IMR-90 (cell line): Measurements from ENCODE around the gene KRT82. TPM values are rescaled to one million over a fixed set of nuclear protein-coding genes. Genes with fewer than 3 reads are reported as not detected.

Experiments
- ATAC-seq: fragments of 200-7000 bp; cut with Tn5 transposase; 2 replicates; pipeline ENCODE4 v1.9.1; 2020; ENCODE audit warnings: low read depth, mild to moderate bottlenecking, moderate library complexity
- BruUV-seq: library from RNA; stranded (reverse); fragments of 400-500 nt; replicated peaks from 2 replicates; lab custom pipeline; 2021; lab: Mats Ljungman, UMichigan
- CTCF ChIA-PET: fragments of 300-600 bp; formaldehyde crosslinking; extraction: SDS; loops from one replicate; lab custom pipeline; 2021; ENCODE audit warnings: antibody characterized with exemption; lab: Yijun Ruan, JAX
- POLR2A ChIA-PET: fragments of 300-600 bp; sonication (Branson Sonifier 250); formaldehyde crosslinking; loops from one replicate; lab custom pipeline; 2022; ENCODE audit warnings: antibody characterized with exemption; ENCODE audit not compliant: unreplicated experiment; lab: Charles Lee
- DNase-seq: peaks from one replicate; pipeline ENCODE4 v3.0.0; 2013
- H2AFZ ChIP-seq: replicated peaks from 2 replicates; pipeline ENCODE3; 2013; ENCODE audit warnings: low read length, mild to moderate bottlenecking; ENCODE audit not compliant: poor library complexity
- H2AK5ac ChIP-seq: 2 replicates; pipeline ENCODE4 v1.6.1; 2013; ENCODE audit warnings: low read depth, low read length, inconsistent platforms
- H2AK9ac ChIP-seq: replicated peaks from 2 replicates; pipeline ENCODE3; 2013; ENCODE audit warnings: mild to moderate bottlenecking, low read depth, low read length, moderate library complexity; ENCODE audit not compliant: poor library complexity
- H2BK120ac ChIP-seq: 2 replicates; pipeline ENCODE4 v1.6.1; 2013; ENCODE audit warnings: low read depth, low read length, inconsistent platforms
- H2BK15ac ChIP-seq: 3 replicates; pipeline ENCODE4 v1.6.1; 2013; ENCODE audit warnings: low read depth, low read length, inconsistent platforms
- H2BK20ac ChIP-seq: 2 replicates; pipeline ENCODE4 v1.6.1; 2013; ENCODE audit warnings: low read depth, mild to moderate bottlenecking, inconsistent platforms, low read length, moderate library complexity
- H2BK5ac ChIP-seq: 2 replicates; pipeline ENCODE4 v1.6.1; 2013; ENCODE audit warnings: mild to moderate bottlenecking, low read depth, low read length, inconsistent platforms; ENCODE audit not compliant: poor library complexity, severe bottlenecking
- H3K14ac ChIP-seq: replicated peaks from 2 replicates; pipeline ENCODE4 v1.6.1; 2013; ENCODE audit warnings: low read depth, low read length, inconsistent platforms
- H3K18ac ChIP-seq: 2 replicates; pipeline ENCODE4 v1.6.1; 2013; ENCODE audit warnings: low read depth, low read length, control low read depth
- H3K23ac ChIP-seq: 2 replicates; pipeline ENCODE4 v1.6.1; 2013; ENCODE audit warnings: low read depth, low read length, inconsistent platforms
- H3K27ac ChIP-seq: 2 replicates; pipeline ENCODE4 v1.5.1; 2013; ENCODE audit warnings: mild to moderate bottlenecking, control low read depth, low read length; ENCODE audit not compliant: insufficient read depth
- H3K27me3 ChIP-seq: 2 replicates; pipeline ENCODE4 v1.6.1; 2013; ENCODE audit warnings: low read length; ENCODE audit not compliant: control insufficient read depth, insufficient read depth
- H3K36me3 ChIP-seq: 2 replicates; pipeline ENCODE4 v1.6.1; 2013; ENCODE audit warnings: low read length, mixed read lengths; ENCODE audit not compliant: control insufficient read depth, insufficient read depth
- H3K4ac ChIP-seq: 2 replicates; pipeline ENCODE4 v1.6.1; 2013; ENCODE audit warnings: low read depth, low read length, inconsistent platforms
- H3K4me1 ChIP-seq: 2 replicates; pipeline ENCODE4 v1.6.1; 2013; ENCODE audit warnings: low read length, mixed read lengths; ENCODE audit not compliant: control insufficient read depth, insufficient read depth
- H3K4me2 ChIP-seq: 2 replicates; pipeline ENCODE4 v1.6.1; 2013; ENCODE audit warnings: low read depth, mild to moderate bottlenecking, control low read depth, low read length, moderate library complexity
- H3K4me3 ChIP-seq: 2 replicates; pipeline ENCODE4 v1.5.1; 2013; ENCODE audit warnings: low read depth, mild to moderate bottlenecking, control low read depth, low read length, moderate library complexity; ENCODE audit not compliant: insufficient read depth
- H3K56ac ChIP-seq: 2 replicates; pipeline ENCODE4 v1.6.1; 2013; ENCODE audit warnings: low read length, inconsistent platforms; ENCODE audit not compliant: insufficient read depth; ENCODE audit errors: extremely low read depth
- H3K79me1 ChIP-seq, 2 experiments: 2 replicates each; pipeline ENCODE4 v1.6.1; 2013; ENCODE audit warnings: low read length in 2 of 2, inconsistent platforms in 1 of 2, low read depth in 1 of 2
- H3K9ac ChIP-seq: 2 replicates; pipeline ENCODE4 v1.6.1; 2013; ENCODE audit warnings: low read depth, low read length, control low read depth
- H3K9me1 ChIP-seq: 2 replicates; pipeline ENCODE4 v1.6.1; 2013; ENCODE audit warnings: low read length, inconsistent platforms; ENCODE audit not compliant: insufficient read depth
- H3K9me3 ChIP-seq: 2 replicates; pipeline ENCODE4 v1.6.1; 2013; ENCODE audit warnings: low read length; ENCODE audit not compliant: control insufficient read depth, insufficient read depth
- H4K20me1 ChIP-seq: 2 replicates; pipeline ENCODE4 v1.6.1; 2013; ENCODE audit warnings: low read length, inconsistent platforms; ENCODE audit not compliant: insufficient read depth
- H4K5ac ChIP-seq: 2 replicates; pipeline ENCODE4 v1.6.1; 2013; ENCODE audit warnings: mild to moderate bottlenecking, low read depth, low read length, control low read depth
- H4K8ac ChIP-seq, 2 experiments: 2 replicates each; pipeline ENCODE4 v1.6.1; 2013; ENCODE audit warnings: low read depth in 2 of 2, low read length in 2 of 2, control low read depth in 1 of 2, inconsistent platforms in 1 of 2
- H4K91ac ChIP-seq: 2 replicates; pipeline ENCODE4 v1.6.1; 2013; ENCODE audit warnings: low read depth, low read length, inconsistent platforms; ENCODE audit not compliant: insufficient read depth
- BHLHE40 ChIP-seq: fragments of 150-350 bp; IDR thresholded peaks from 2 replicates; pipeline ENCODE4 v1.6.1; 2016; ENCODE audit warnings: mild to moderate bottlenecking, low read depth, low read length
- CHD1 ChIP-seq: IDR thresholded peaks from 2 replicates; pipeline ENCODE4 v1.6.1; 2012; ENCODE audit warnings: low read depth, low read length, improper control_type of control experiment
- FOS ChIP-seq: fragments of 150-350 bp; IDR thresholded peaks from 2 replicates; pipeline ENCODE4 v1.6.1; 2016; ENCODE audit warnings: low read depth, low read length
- MAFK ChIP-seq: IDR thresholded peaks from 2 replicates; pipeline ENCODE4 v1.6.1; 2012; ENCODE audit warnings: low read depth, low read length, improper control_type of control experiment
- MXI1 ChIP-seq: IDR thresholded peaks from 2 replicates; pipeline ENCODE4 v1.6.1; 2012; ENCODE audit warnings: low read depth, mild to moderate bottlenecking, low read length, moderate library complexity, borderline replicate concordance
- RAD21 ChIP-seq: IDR thresholded peaks from 2 replicates; pipeline ENCODE4 v1.6.1; 2012; ENCODE audit warnings: low read length, improper control_type of control experiment
- RFX5 ChIP-seq: IDR thresholded peaks from 2 replicates; pipeline ENCODE4 v1.8.0; 2012; ENCODE audit warnings: low read depth, mild to moderate bottlenecking, low read length, moderate library complexity
- SMC3 ChIP-seq: fragments of 150-350 bp; IDR thresholded peaks from 2 replicates; pipeline ENCODE4 v1.6.1; 2016; ENCODE audit warnings: low read depth, mild to moderate bottlenecking, antibody characterized with exemption, low read length, moderate library complexity
- WGBS, 2 experiments: methylation state at CpG; one replicate each; pipeline versions ENCODE4 v1.1.5 to v1.1.7; 2013; ENCODE audit warnings: missing lambda C conversion rate in 2 of 2; ENCODE audit not compliant: insufficient read length in 1 of 2; ENCODE audit errors: extremely low coverage in 2 of 2; 5-methylcytosine and 5-hydroxymethylcytosine counted together
- dilution Hi-C: fragments of 300-500 bp; cut with HindIII; formaldehyde crosslinking; loops from one replicate; pipeline ENCODE4 v1.14.3; 2018; ENCODE audit warnings: low sequenced_read_pairs; ENCODE audit not compliant: unreplicated experiment
- in situ Hi-C: fragments of 300-500 bp; cut with MboI; formaldehyde crosslinking; loops from 3 replicates; pipeline ENCODE4 v1.14.3; 2019; ENCODE audit warnings: low sequenced_read_pairs, inconsistent platforms, mixed read lengths
- intact Hi-C: fragments of 100-400 bp; cut with micrococcal nuclease; formaldehyde crosslinking; loops from 2 replicates; pipeline ENCODE4 v1.10.0; 2022
- polyA plus RNA-seq, 3 experiments: library from polyadenylated mRNA; depleted of rRNA; stranded (reverse); fragments of >200 nt; gene quantifications; 2 replicates each; pipeline ENCODE4 v1.2.3, GENCODE V29; 2012; ENCODE audit warnings: low replicate concordance in 1 of 3
- total RNA-seq: library from RNA; depleted of rRNA; stranded (reverse); fragments of >200 nt; gene quantifications from 2 replicates; pipeline ENCODE4 v1.2.3, GENCODE V29; 2012
- TF ChIP-seq, protein P1 (sequence below): fragments of 150-350 bp; IDR thresholded peaks from 2 replicates; pipeline ENCODE4 v1.6.1; 2016; ENCODE audit warnings: low read depth, mild to moderate bottlenecking, low read length, moderate library complexity, borderline replicate concordance

Gene KRT82
- total and polyA plus RNA-seq, 2 of the 4 experiments (the other 2 are of a cell fraction) = not detected

DNA sequence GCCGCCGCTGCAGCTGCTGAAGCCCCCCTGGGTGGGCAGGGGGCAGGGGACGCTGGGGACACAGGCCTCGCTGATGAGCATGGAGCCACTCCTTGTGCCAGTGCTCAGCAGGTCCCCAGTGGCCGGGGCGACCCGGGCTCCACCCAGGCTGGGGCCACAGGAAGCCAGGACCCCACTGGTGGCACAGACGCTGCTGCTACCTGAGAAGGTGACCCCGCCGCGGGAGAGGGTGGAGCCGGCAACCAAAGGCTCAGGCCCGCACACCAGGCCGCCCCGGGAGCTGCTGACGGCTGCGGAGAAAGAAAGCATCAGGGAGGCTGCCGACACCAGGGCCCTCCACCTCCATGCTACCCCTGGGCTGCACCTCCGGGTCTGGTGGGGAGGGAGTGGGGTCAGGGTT is 28.0 kb downstream of the KRT82 start:
- ChIA-PET POLR2A (no interaction called here), CTCF (no interaction called here)
- no peak overlapping the region for H3K4me2 ChIP-seq
- H2BK5ac ChIP-seq = no peak overlapping the region
- no peak overlapping the region for H3K27ac ChIP-seq
- H3K23ac ChIP-seq = no peak overlapping the region
- 48% methylated on average over 4 of the region's 19 CpGs; no CpG with 5 or more reads in 1 of the 2 experiments for WGBS, 2 experiments
- no peak overlapping the region for H4K91ac ChIP-seq
- H3K4me3 ChIP-seq = no peak overlapping the region
- no peak for ATAC-seq
- no TSS peak for BruUV-seq
- H2AFZ ChIP-seq = no peak overlapping the region
- H2AK9ac ChIP-seq = no peak overlapping the region
- no peak overlapping the region for H2BK120ac ChIP-seq
- dilution Hi-C loops (no loop called here), intact Hi-C loops (no loop called here), in situ Hi-C loops (loop anchor here (10.0 kb wide), 1 partner anchor 607 kb away; no protein-coding TSS in a partner anchor)
- no peak overlapping the region for H4K8ac ChIP-seq
- H3K18ac ChIP-seq = no peak overlapping the region
- no peak overlapping the region for H2BK15ac ChIP-seq
- no peak overlapping the region for H3K9ac ChIP-seq
- H4K20me1 ChIP-seq = no peaks in the 10 kb centered on the region
- no peak overlapping the region for H3K14ac ChIP-seq
- H2AK5ac ChIP-seq = no peak overlapping the region
- H4K5ac ChIP-seq = no peak overlapping the region
- no peaks in the 10 kb centered on the region for H3K36me3 ChIP-seq
- H3K79me1 ChIP-seq = no peaks in the 10 kb centered on the region
- TF ChIP-seq RAD21 (no peak), CHD1 (no peak), SMC3 (no peak), RFX5 (no peak), BHLHE40 (no peak), MAFK (no peak), MXI1 (no peak), FOS (no peak)
- TF ChIP-seq, protein P1, sequence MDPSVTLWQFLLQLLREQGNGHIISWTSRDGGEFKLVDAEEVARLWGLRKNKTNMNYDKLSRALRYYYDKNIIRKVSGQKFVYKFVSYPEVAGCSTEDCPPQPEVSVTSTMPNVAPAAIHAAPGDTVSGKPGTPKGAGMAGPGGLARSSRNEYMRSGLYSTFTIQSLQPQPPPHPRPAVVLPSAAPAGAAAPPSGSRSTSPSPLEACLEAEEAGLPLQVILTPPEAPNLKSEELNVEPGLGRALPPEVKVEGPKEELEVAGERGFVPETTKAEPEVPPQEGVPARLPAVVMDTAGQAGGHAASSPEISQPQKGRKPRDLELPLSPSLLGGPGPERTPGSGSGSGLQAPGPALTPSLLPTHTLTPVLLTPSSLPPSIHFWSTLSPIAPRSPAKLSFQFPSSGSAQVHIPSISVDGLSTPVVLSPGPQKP = no peak
- no peak overlapping the region for H3K4ac ChIP-seq
- H3K56ac ChIP-seq = no peak overlapping the region
- no peaks in the 10 kb centered on the region for H3K9me1 ChIP-seq
- H3K9me3 ChIP-seq = no peaks in the 10 kb centered on the region
- peaks cover 42% of the 10 kb centered on the region for H3K27me3 ChIP-seq
- no peaks in the 10 kb centered on the region for H3K4me1 ChIP-seq
- no peak overlapping the region for H2BK20ac ChIP-seq
- no peak for DNase-seq
